Measurements from ENCODE around the gene NCAM1.

DNA sequence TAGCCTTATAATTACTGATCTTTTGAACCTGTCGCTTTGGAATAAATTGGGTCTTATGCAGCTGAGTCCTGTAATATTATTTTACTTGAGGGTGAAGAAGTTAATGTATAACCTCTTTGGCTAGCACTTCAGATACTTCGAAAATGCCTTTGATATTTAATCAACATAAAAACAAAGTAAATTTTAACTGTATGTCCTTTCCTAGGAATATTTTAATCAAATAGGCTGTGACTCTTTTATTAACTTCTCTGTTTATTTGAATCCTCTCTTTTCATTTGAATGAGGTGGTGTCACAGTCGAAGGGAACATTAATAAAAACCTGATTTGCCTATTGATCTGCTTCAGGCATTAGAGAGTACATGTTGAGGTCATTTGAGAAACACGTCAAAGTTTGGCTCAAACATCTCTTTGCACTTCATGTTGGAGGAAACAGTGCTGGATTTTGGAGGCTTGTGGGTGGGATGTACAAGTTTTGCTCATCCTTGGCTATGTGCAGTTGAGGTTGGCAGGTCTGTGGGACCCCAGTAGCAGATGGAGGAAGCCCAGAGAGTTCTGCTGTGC, 143.6 kb downstream of the NCAM1 start:
- TF ChIP-seq, protein P1, sequence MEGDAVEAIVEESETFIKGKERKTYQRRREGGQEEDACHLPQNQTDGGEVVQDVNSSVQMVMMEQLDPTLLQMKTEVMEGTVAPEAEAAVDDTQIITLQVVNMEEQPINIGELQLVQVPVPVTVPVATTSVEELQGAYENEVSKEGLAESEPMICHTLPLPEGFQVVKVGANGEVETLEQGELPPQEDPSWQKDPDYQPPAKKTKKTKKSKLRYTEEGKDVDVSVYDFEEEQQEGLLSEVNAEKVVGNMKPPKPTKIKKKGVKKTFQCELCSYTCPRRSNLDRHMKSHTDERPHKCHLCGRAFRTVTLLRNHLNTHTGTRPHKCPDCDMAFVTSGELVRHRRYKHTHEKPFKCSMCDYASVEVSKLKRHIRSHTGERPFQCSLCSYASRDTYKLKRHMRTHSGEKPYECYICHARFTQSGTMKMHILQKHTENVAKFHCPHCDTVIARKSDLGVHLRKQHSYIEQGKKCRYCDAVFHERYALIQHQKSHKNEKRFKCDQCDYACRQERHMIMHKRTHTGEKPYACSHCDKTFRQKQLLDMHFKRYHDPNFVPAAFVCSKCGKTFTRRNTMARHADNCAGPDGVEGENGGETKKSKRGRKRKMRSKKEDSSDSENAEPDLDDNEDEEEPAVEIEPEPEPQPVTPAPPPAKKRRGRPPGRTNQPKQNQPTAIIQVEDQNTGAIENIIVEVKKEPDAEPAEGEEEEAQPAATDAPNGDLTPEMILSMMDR (IDR thresholded peaks at IDR 0.05; ENCODE audit: insufficient read depth, low read length), result no peak
- TF ChIP-seq POLR2AphosphoS5 (IDR thresholded peaks at IDR 0.05; ENCODE audit: low read depth) (no peak), SPI1 (IDR thresholded peaks at IDR 0.05; ENCODE audit: borderline replicate concordance, low read depth) (no peak)
- TF ChIP-seq, protein P2, sequence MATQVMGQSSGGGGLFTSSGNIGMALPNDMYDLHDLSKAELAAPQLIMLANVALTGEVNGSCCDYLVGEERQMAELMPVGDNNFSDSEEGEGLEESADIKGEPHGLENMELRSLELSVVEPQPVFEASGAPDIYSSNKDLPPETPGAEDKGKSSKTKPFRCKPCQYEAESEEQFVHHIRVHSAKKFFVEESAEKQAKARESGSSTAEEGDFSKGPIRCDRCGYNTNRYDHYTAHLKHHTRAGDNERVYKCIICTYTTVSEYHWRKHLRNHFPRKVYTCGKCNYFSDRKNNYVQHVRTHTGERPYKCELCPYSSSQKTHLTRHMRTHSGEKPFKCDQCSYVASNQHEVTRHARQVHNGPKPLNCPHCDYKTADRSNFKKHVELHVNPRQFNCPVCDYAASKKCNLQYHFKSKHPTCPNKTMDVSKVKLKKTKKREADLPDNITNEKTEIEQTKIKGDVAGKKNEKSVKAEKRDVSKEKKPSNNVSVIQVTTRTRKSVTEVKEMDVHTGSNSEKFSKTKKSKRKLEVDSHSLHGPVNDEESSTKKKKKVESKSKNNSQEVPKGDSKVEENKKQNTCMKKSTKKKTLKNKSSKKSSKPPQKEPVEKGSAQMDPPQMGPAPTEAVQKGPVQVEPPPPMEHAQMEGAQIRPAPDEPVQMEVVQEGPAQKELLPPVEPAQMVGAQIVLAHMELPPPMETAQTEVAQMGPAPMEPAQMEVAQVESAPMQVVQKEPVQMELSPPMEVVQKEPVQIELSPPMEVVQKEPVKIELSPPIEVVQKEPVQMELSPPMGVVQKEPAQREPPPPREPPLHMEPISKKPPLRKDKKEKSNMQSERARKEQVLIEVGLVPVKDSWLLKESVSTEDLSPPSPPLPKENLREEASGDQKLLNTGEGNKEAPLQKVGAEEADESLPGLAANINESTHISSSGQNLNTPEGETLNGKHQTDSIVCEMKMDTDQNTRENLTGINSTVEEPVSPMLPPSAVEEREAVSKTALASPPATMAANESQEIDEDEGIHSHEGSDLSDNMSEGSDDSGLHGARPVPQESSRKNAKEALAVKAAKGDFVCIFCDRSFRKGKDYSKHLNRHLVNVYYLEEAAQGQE (IDR thresholded peaks at IDR 0.05; ENCODE audit: insufficient replicate concordance, low read depth), result no peak

Measured in HL-60 (cell line).